ENCODE data around the gene SUSD4. TPM values are rescaled to one million over a fixed set of nuclear protein-coding genes. Genes with fewer than 3 reads are reported as not detected.

SUSD4 gene
- total and polyA plus RNA-seq, 2 donors (not counting 3 experiments of a cell fraction or from before 2014, with no cell fraction given): not detected

DNA sequence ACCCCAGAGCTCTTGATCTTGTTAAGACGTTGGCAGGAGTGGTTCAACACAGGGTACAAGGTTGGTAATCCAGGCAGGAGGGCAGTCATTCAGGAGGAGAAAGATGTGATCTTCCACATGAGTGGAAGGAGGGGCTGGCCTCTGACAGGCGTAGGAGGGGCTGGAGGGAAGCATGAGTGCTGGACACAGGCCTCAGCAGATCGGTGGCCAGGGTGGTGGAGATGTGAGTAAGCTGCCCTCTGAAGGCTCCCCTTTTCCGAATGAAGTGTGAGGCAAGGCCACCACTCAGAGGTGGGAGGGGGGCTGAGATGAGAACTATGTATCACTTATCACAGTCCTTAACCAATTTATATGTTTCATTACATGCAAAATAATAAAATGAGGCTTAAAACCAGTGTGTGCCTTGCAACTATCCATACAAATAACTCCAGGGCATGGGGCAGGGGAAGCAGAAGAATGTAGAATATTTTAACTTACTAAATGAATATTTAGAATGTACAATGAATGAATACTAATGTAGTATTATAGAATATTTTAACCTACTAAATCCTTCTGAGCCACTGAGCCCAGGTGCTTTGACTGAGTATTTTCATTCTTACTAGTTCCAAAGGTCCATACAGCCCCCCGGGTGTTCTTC is 117.4 kb downstream of the SUSD4 start:
- dilution Hi-C loops (cut with MboI; ENCODE audit: extremely low pct_ligation_motif_present, low sequenced_read_pairs) (no loop called here), intact Hi-C loops (cut with micrococcal nuclease) (no loop called here)
- Histone ChIP-seq H3K36me3 (ENCODE audit: control insufficient read depth in 2 of 2, extremely low read depth in 1 of 2, insufficient read depth in 2 of 2, low read length in 2 of 2) (no peaks in the 10 kb centered on the region), H3K79me2 (ENCODE audit: control insufficient read depth, insufficient read depth, low read length) (no peaks in the 10 kb centered on the region), H3K9me3 (replicated peaks; ENCODE audit: control insufficient read depth, insufficient read depth, low read length) (no peaks in the 10 kb centered on the region), H3K4me2 (ENCODE audit: insufficient read depth, low read length) (no peak overlapping the region), H4K20me1 (replicated peaks; ENCODE audit: control insufficient read depth, extremely low read depth, insufficient read depth, low read length) (no peaks in the 10 kb centered on the region), H3K4me3 (replicated peaks in 1 of 3; ENCODE audit: insufficient read depth in 1 of 3, low read depth in 1 of 3, low read length in 3 of 3) (no peak overlapping the region), H3K27ac (ENCODE audit: insufficient read depth, low read depth, low read length) (no peak overlapping the region), H2AFZ (ENCODE audit: low read depth, low read length) (no peak overlapping the region), H3K9me1 (replicated peaks; ENCODE audit: control insufficient read depth, extremely low read depth, insufficient read depth, low read length) (no peaks in the 10 kb centered on the region), H3K4me1 (ENCODE audit: control insufficient read depth, extremely low read depth, insufficient read depth, low read length) (no peaks in the 10 kb centered on the region), H3K9ac (replicated peaks; ENCODE audit: extremely low read depth, insufficient read depth, low read length) (no peak overlapping the region), H3K27me3 (ENCODE audit: control insufficient read depth in 2 of 2, insufficient read depth in 2 of 2, low read length in 2 of 2) (no peaks in the 10 kb centered on the region)
- ChIA-PET CTCF (interaction anchor here (7.0 kb wide), 1 partner anchor 114 kb away, joined by 80 read pairs; no protein-coding TSS in a partner anchor), POLR2A (no interaction called here)
- DNase-seq (ENCODE audit: low read depth, low spot score): no peak
- FAIRE-seq: no peak
- TF ChIP-seq GATA2 (IDR thresholded peaks at IDR 0.05; ENCODE audit: insufficient read depth, insufficient read length, low read depth, low read length): no peak
- TF ChIP-seq EZH2 (IDR thresholded peaks at IDR 0.05; ENCODE audit: borderline replicate concordance, low read depth, low read length, severe bottlenecking): no peak
- no peak for TF ChIP-seq POLR2AphosphoS5 (IDR thresholded peaks at IDR 0.05; ENCODE audit: insufficient read depth, low read depth, low read length)
- TF ChIP-seq POLR2A (IDR thresholded peaks at IDR 0.05; ENCODE audit: low read depth, low read length): no peak
- TF ChIP-seq JUN (IDR thresholded peaks at IDR 0.05; ENCODE audit: borderline replicate concordance, insufficient read depth, insufficient read length, low read depth): no peak
- no peak for TF ChIP-seq CTCF (IDR thresholded peaks at IDR 0.05; ENCODE audit: extremely low read depth in 1 of 2, insufficient read depth in 1 of 2, low read depth in 1 of 2, low read length in 2 of 2)
- TF ChIP-seq FOS (IDR thresholded peaks at IDR 0.05; ENCODE audit: borderline replicate concordance, insufficient read depth, low read length): no peak
- no peak for TF ChIP-seq MYC (IDR thresholded peaks at IDR 0.05; ENCODE audit: low read depth, low read length)
- TF ChIP-seq, protein P1, sequence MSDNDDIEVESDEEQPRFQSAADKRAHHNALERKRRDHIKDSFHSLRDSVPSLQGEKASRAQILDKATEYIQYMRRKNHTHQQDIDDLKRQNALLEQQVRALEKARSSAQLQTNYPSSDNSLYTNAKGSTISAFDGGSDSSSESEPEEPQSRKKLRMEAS (IDR thresholded peaks at IDR 0.05; ENCODE audit: insufficient read depth, insufficient read length): no peak
- BruUV-seq (replicated peaks): no TSS peak
